HL-60 (cell line): ENCODE measurements around the gene COBL.

Source experiments
- DNase-seq, 2 experiments: peaks; one replicate each; pipeline ENCODE4 v3.0.0-alpha.2; 2010 to 2020; ENCODE audit warnings: low read depth in 1 of 2, low spot score in 1 of 2
- H3K27ac ChIP-seq: fragments of 250-450 bp; sonication (Bioruptor Pico); replicated peaks from 2 replicates; pipeline ENCODE4 v1.5.1; 2020; ENCODE audit warnings: mild to moderate bottlenecking, moderate library complexity
- H3K27me3 ChIP-seq: fragments of 250-450 bp; sonication (Bioruptor Pico); 2 replicates; pipeline ENCODE4 v1.5.1; 2021; ENCODE audit warnings: mild to moderate bottlenecking, moderate library complexity; ENCODE audit not compliant: insufficient read depth, poor library complexity, severe bottlenecking
- H3K4me3 ChIP-seq: replicated peaks from 2 replicates; pipeline ENCODE4 v1.5.1; 2011; ENCODE audit warnings: mild to moderate bottlenecking, control low read depth, low read length; ENCODE audit not compliant: insufficient read depth
- CTCF ChIP-seq: IDR thresholded peaks from one replicate; pipeline ENCODE4 v1.5.1; 2011; ENCODE audit warnings: low read length, control low read depth, inconsistent platforms; ENCODE audit not compliant: insufficient read depth
- GABPA ChIP-seq: IDR thresholded peaks from 2 replicates; pipeline ENCODE4 v1.6.1; 2012; ENCODE audit warnings: low read depth
- POLR2AphosphoS5 ChIP-seq: IDR thresholded peaks from 2 replicates; pipeline ENCODE4 v1.6.1; 2012; ENCODE audit warnings: low read depth
- REST ChIP-seq: IDR thresholded peaks from 2 replicates; pipeline ENCODE4 v1.6.1; 2012; ENCODE audit warnings: low read depth; ENCODE audit not compliant: insufficient replicate concordance
- SPI1 ChIP-seq: IDR thresholded peaks from 2 replicates; pipeline ENCODE4 v1.6.1; 2012; ENCODE audit warnings: low read depth, mild to moderate bottlenecking, borderline replicate concordance

COBL gene

GRCh38 chr7:51124321-51124720 is 192.3 kb downstream of the COBL start:
- TF ChIP-seq CTCF (no peak), GABPA (no peak), POLR2AphosphoS5 (no peak), SPI1 (no peak), REST (no peak)
- no peak overlapping the region for H3K27ac ChIP-seq
- no peak for DNase-seq
- no peaks in the 10 kb centered on the region for H3K27me3 ChIP-seq
- no peak overlapping the region for H3K4me3 ChIP-seq

- H3K4me3 ChIP-seq, result no peak overlapping the region
- H3K27ac ChIP-seq, result no peak overlapping the region
- no peak for DNase-seq
- H3K27me3 ChIP-seq, result no peaks in the 10 kb centered on the region
- TF ChIP-seq REST, result no peak
- TF ChIP-seq GABPA, result no peak
- TF ChIP-seq POLR2AphosphoS5, result no peak
These were observed 193.1 kb downstream of the COBL start for GRCh38 chr7:51123322-51124019.

- no peak for TF ChIP-seq REST
- no peak for TF ChIP-seq GABPA
- TF ChIP-seq SPI1, result no peak
- DNase-seq, result no peak
- no peaks in the 10 kb centered on the region for H3K27me3 ChIP-seq
- H3K27ac ChIP-seq, result no peak overlapping the region
- no peak overlapping the region for H3K4me3 ChIP-seq
These were observed 194.6 kb downstream of the COBL start for GRCh38 chr7:51121931-51122425.

GRCh38 chr7:51121036-51121790 is 195.4 kb downstream of the COBL start:
- DNase-seq, result no peak
- TF ChIP-seq SPI1 (no peak), CTCF (no peak), REST (no peak), POLR2AphosphoS5 (no peak), GABPA (no peak)
- Histone ChIP-seq H3K27me3 (no peaks in the 10 kb centered on the region), H3K4me3 (no peak overlapping the region), H3K27ac (no peak overlapping the region)
